Activated gamma-delta T cell (primary cell): ENCODE measurements around the gene TAF11L13.

ENCODE experiments used
- DNase-seq: peaks from one replicate; lab custom pipeline; 2025; lab: John Stamatoyannopoulos, UW

The TAF11L13 gene

DNA sequence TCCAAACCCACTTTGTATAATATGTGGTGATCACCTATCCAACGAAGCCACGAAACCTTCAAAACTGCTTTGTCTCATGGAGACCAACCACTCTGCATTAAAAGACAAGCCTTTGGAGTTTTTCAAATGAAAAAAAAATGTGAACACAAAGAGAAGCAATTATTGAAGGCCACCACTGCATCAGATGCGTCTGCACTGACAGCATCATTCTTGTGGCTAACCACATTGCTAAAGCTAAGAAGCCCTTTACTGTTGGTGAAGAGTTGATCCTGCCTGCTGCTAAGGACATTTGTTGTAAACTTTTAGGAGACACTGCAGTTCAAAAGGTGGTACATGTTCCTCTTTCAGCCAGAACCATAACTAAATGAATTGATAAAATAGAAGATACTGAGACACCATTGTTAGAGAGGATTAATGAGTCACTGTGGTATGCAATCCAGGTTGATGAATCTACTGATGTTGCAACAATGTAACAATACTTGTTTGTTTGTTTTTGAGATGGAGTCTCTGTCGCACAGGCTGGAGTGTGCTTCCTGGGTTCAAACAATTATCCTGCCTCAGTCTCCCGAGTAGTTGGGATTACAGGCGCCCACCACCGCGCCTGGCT, 47.8 kb downstream of the TAF11L13 start:
- DNase-seq: no peak

DNA sequence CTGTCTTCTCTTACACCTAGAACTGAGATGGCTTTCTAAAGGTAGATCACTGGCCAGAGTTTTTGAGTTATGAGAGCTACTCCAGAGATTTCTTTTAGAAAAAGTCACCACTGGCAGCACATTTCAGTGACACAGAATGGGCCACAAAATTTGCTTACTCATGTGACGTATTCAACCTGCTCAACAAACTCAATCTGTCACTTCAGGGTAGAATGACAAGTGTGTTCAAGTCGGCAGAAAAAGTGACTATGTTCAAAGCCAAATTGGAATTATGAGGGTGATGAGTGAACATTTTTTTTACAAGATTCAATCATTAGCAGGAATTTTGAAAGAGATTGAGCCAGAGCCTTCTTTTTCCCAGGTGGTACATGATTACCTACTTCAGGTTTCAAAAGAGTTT, 48.8 kb downstream of the TAF11L13 start:
- no peak for DNase-seq
